ENCODE results near the gene MEF2C.
A peak's percentile ranks its signal among the peaks of the same experiment; 100 is the strongest.

MEF2C gene

DNA sequence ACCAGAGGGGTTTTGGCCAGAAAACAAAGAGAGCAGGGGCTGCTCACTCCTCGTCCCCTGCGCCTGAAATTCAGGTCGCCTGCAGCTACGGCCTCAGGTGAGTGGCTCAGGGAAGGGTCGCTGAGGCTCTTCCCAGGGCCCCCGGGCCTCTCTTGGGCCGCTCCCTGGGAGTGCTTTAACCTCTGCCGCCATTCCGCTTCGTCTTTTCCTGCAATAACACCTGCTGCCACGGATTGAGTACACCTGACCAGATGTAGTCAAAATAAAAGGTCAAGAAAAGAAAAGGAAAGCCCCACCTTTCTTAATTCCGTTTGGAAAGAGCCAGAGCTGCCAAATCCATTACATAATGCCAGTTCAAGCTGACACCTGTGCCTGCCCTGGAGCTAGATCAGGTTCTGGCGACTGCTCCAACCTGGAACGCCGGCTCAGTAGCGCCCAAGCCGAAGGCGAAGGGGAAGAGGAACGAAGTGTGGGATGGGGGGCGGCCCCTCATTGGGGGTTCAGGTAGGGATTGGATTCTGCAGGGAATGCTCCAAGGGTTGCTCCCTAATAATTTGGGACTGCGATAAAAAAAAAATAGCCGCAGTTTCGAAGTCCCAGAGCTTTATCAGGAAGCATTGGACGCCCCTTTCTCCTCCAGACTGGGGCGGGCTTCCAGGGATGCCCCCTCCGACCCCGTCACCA is 193.9 kb downstream of the MEF2C start:
- DNase-seq (ENCODE audit: low read depth, low spot score), result peak; percentile 53

- peak; percentile 50 for DNase-seq (ENCODE audit: low read depth, low spot score)
Measured at GRCh38 chr5:88688156-88688983, 194.6 kb downstream of the MEF2C start.

DNA sequence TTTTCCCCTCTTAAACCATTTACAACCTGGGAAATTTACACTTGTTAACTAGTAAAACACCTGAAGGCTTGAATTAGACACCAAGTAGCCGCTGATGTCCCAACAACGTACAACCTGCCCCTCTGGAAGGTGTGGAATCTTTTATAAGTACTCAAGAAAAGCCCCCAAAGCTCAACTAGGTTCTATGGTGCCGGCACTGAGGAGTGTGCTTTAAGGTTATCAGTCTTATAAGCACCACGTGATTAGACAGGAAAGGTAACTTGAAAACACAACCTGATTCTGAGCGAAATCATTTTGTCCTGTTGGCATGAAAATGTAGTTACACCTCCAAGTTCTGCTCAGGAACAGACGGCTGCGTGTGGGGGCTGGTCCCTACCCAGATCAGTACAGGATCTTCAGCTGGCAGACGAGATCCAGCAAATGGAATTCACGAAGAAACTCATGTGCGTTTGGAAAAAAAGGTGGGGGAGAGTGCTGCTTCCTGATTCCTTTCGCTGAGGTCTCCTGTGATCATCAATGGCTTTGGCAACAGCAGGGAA is 195.5 kb downstream of the MEF2C start:
- DNase-seq (ENCODE audit: low read depth, low spot score), result peak; percentile 66

- peak; percentile 55 for DNase-seq (ENCODE audit: low read depth, low spot score)
Measured at GRCh38 chr5:88686726-88687125, 196.3 kb downstream of the MEF2C start.

DNA sequence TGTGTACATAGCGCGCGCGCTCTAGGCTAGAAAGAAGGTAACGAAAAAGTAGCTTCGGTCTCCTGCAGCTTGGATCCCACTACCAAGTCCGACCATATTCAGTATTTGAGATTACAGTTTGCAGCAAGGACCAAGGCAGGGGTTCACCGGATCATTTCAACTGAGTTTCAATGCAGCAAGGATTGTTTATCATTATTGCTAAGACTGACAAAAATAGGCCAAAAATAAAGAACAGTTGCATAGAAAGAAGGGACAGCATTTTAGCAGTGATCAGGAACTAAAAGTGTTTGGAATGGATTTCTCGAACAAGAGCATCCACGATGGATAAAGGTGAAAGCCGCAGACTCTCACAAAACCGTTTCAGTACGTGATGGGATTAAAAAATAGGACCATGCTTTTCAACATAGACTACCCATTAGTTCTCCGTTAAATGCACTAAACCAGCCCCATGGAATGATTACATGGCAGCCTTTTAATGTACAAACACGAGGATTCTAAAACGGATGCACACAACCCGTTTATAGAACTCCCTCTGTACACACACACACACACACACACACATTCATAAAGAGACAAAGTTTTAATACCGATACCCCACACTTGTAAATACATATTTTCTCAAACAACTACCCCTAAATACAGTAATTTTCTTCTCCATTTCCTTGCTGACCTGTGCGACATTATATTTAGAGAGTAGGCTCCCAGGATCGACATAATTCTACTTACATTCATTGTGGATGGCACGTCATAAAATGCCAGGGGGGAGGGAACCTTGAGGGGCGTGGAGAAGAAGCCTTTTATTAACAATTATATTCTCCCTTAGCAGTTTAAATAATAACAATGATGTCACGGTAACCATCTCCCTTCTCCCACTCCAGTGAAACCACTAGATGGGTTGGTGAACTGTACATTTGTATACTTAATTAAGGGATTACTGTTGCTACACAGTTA is 197.1 kb downstream of the MEF2C start:
- peak; percentile 80 for DNase-seq (ENCODE audit: low read depth, low spot score)

- DNase-seq (ENCODE audit: low read depth, low spot score), result peak; percentile 96
Measured at GRCh38 chr5:88683506-88684135, 199.4 kb downstream of the MEF2C start.

- peak; percentile 46 for DNase-seq (ENCODE audit: low read depth, low spot score)
Measured at GRCh38 chr5:88682881-88683361, 200.1 kb downstream of the MEF2C start.

DNA sequence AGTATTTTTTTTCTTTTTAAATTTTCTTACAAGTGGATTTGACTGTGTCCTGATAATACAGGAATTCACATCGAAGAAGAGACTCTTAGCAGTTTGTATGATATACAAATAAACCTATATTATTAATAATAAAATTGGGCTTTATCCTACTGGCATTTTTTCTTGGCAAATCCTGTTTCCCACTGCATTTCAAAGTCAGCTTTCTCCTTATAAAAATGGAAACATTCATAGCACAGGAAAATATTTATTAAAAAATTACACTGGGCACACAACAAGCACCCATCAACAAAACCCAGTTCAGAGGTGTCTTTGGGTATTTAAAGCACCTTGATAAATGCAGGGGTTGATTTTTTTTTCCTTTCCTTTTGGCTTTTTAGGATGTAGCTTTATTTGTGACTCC is 200.9 kb downstream of the MEF2C start:
- peak; percentile 22 for DNase-seq (ENCODE audit: low read depth, low spot score)

DNA sequence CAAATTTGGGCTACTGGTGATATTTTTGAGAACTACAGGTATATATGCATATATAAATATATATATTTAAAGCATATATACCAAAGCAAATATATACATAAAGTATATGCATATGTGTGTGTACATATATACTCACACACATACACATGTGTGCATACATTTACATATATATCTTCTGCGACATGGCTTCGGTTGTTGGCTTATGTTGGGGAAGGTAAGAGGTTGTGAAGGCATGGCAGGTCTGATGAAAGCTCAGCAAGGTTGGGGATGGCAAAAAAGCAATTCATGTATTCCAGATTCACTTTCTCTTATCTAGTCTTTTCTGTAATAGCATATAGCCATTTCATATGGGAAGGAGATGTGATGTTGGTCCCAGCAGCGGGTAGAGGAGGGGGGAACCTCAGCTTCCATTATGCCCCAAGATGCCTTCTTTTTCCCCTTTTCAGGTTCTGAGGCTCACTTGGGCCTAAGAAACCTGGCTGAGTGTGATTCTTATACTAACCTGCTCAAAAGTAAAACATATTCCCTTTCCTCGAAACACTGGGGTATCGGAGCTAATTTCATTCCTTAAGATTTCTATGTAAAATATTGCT is 201.7 kb downstream of the MEF2C start:
- DNase-seq (ENCODE audit: low read depth, low spot score), result peak; percentile 53

DNA sequence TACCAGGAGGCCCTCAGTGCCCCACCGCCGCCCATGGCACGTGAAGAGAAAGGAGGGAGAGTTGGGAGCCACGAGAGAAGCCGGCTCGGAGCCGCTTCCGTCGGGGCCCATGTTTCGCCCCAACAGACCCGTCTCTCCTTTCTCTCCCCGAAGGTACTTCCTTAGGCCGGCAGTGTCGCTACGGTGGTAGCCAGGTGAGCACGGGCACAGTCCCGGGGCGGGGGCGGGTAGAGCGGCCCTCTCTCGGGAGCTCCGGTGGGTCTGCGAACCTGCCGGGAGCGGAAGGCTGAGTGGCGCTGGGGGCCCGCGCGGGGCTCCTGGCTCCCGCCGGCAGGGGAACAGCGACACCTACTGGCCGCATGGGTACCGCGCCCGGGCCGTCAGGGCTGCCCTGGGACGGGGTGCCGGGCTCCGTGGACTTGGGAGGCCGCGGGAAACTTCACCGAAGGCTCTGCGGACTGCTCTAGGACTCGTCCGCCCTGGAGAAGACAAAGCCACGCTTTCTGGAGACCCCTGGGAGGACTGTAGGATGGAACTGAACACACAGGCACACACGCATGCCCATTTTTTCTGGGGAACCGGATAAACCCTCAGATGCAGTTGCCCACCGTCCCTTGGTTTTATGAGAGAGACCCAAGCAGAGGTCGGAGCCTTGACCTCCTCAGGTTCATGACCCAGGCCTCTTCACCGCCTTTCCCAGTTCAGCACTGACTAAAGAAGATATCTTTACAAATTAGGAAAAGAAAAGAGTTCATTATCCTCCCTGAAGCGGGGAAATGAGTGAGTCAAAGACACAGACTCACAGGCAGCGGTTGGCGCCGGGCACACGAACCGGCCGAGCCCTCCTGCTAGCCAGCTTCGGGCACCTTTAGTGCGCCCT is 202.5 kb downstream of the MEF2C start:
- peak; percentile 96 for DNase-seq (ENCODE audit: low read depth, low spot score)

DNA sequence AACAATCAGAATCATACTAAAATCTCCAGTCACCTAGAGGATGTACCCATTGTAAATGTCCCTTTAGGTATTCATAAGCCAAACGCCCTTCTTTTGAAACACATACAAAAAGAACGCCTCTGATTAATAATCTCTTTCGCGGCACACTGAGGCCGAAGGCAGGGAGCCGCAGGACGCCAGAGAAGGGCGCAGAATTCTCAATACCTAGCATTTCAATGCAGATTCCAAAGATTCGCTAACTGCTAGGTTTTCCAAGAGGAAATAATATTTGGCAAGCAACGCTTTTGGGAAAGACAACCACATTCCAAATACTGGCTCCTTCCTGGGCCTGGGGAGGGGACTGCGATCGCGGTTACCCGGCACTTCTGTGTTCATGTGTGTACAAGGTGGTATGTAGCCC is 203.3 kb downstream of the MEF2C start:
- peak; percentile 62 for DNase-seq (ENCODE audit: low read depth, low spot score)

DNA sequence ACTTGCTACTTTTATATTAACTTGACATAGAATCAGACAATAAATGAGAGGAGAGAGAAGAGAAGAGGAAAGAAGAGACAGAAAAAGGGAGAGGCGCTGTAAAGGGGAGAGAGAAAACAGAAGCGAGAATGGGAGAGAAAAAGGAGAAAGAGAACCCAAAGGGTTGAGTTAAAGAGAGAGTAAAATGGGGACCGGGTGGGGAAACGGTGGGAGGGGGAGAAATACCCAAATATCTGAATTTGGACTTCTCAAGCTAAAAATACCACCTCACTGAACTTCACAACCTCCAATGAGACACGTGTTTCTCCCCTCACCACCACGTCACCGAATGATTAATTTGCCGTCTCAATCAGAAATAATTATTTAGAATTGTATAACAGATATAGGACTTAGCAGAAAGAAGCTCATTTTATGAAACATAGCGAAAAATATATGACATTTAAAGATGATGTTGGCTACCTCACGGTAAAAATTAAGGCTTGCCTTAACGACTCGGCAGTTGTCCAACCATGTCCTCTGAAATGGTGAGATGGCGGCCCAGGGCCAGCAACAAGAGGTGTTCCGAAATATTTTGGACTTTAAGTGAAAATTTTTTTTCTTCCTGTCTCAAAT is 204.1 kb downstream of the MEF2C start:
- peak; percentile 65 for DNase-seq (ENCODE audit: low read depth, low spot score)

GRCh38 chr5:88677943-88678769 is 204.8 kb downstream of the MEF2C start:
- DNase-seq (ENCODE audit: low read depth, low spot score), result peak; percentile 68

DNA sequence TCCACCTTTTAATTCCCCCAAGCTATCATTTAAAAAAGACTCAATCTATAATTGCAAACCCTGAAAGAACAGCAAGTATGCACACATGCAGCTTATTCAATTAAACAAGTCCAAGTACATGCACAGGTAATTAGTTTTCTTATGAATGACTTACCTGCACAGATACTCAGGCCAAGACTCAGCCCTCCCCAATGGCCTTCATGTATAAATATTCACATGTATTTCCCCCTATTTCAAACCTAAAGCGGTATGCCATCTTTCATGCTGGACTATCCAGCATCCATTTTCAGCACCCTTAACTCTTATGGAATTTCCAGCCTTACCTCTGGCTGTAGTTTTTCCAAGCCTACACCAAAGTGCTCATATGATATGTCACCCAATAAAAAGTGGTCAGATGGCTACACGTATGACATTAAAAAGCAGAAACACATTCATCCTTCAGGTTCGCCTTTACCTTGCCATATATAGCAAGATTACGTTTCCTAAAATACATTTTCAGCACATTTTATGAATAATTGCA is 205.5 kb downstream of the MEF2C start:
- peak; percentile 59 for DNase-seq (ENCODE audit: low read depth, low spot score)

DNA sequence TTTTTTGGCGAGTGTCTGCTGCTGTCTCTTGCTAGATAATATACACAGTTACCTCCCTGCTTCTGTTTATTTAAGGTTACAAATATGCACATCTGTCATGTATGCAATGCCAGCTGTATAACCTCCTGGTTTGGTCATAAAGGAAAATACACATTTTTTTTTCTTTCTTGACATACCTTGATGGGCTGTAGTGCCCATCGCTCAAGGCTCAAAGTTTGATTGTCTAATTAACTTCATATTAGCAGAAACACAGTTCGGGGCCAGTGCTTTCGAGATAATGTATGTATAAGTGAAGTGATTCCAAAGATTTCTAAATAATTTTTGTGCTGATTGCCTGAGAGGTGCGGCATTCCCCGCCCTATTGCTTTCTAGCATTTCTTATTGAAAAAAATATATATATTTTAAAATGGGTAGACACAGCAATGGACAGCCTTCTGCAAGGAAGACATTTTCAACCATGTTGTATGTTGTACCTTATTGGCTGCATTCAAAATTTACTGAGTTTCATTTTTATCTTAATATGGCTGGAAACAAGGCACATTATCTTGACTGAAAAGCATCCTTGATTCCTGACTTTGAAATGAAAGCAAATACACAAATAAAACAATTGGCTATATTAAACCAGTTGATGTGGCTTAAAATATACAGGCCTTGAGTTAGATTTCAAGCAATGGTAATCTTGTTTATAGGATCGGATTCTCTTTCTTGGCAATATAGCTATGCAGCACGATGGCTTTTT is 206.2 kb downstream of the MEF2C start:
- peak; percentile 49 for DNase-seq (ENCODE audit: low read depth, low spot score)

DNA sequence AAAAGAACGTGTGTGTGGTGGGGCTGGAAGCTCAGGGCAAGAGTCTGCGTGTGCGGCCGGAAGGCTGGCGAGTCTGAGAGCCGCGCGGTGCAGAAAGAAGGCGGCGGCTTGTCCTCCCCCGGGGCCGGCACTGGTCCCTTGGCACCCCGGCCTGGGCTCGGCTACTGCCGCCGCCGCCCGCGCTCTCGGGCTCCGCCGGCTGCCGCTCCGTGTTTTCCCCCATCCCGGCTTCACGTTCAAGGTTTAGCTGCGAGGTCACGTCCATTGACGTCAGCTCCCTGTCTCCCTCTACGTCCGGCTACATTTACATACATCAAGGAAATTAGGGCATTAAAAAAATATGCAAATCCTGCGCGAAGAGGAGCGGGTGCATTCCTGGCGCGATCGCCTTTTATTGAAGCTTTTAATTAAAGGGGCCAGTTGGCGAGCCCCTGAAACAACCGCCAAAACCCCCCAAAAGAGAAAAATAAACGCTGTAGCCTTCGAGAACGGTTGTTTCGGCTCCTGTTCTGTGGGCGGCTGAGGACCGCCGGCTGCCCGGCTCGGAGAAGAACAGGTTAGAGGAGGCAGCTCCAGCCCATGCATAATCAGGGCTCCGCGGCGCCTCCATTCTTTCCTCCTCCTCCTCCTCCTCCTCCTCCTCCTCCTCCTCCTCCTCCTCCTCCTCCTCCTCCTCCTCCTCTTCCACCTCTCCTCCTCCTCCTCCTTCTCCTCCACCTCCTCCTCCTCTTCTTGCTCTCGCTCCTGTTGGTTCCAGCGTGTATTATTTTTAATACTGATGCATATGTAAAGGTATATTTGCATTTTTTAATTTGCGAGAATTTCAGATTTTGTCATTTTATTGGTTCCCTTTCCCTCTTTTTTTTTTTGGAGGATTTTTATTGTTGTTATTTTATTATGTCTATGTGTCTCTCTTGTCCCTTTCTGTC is 207.0 kb downstream of the MEF2C start:
- peak; percentile 95 for DNase-seq (ENCODE audit: low read depth, low spot score)
